Erythroblast (primary cell): ENCODE data around the gene ZNF320.

Experiments
- GATA1 ChIP-seq: IDR thresholded peaks from 2 replicates; pipeline ENCODE4 v1.6.1; 2011; ENCODE audit warnings: low read depth, mild to moderate bottlenecking, control low read depth, low read length, moderate library complexity
- POLR2A ChIP-seq: IDR thresholded peaks from 2 replicates; pipeline ENCODE4 v1.6.1; 2011; ENCODE audit warnings: mild to moderate bottlenecking, low read length

DNA sequence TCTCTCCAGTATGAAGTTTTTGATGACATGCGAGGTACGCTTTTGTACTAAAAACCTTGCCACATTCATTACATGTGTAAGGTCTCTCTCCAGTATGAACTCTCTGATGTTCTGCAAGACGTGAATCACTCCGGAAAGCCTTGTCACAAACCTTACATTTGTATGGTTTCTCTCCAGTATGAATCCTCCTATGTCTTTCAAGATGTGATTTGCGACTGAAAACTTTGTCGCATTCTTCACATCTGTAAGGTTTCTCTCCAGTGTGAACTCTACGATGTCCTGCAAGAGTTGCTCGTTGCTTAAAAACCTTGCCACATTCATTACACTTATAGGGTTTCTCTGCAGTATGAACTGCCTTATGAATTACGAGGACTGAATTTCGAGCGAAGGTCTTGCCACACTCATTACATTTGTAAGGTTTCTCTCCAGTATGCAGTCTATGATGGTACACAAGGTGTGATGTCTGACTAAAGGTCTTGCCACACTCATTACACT lies 16.5 kb downstream of the ZNF320 start:
- TF ChIP-seq POLR2A: no peak
- TF ChIP-seq GATA1: no peak
